ENCODE measurements around the gene MYCN.

DNA sequence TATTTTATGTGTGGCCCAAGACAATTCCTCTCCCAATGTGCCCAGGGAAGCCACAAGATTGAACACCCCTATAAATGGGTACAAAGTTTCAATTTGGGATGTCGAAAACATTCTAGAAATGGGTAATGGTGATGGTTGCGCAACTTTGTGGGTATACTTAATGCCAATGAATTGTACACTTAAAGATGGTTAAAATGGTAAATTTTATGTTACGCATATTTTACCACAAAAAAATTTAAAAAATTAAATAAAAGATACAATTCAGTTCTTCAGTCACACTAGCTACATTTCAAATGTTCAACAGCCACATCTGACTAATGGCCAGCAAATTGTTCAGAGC lies 34.9 kb downstream of the MYCN start:
- TF ChIP-seq, protein P1, sequence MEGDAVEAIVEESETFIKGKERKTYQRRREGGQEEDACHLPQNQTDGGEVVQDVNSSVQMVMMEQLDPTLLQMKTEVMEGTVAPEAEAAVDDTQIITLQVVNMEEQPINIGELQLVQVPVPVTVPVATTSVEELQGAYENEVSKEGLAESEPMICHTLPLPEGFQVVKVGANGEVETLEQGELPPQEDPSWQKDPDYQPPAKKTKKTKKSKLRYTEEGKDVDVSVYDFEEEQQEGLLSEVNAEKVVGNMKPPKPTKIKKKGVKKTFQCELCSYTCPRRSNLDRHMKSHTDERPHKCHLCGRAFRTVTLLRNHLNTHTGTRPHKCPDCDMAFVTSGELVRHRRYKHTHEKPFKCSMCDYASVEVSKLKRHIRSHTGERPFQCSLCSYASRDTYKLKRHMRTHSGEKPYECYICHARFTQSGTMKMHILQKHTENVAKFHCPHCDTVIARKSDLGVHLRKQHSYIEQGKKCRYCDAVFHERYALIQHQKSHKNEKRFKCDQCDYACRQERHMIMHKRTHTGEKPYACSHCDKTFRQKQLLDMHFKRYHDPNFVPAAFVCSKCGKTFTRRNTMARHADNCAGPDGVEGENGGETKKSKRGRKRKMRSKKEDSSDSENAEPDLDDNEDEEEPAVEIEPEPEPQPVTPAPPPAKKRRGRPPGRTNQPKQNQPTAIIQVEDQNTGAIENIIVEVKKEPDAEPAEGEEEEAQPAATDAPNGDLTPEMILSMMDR (conservative IDR thresholded peaks at IDR 0.05; ENCODE audit: low read depth, low read length), result no peak
- TF ChIP-seq EZH2 (IDR thresholded peaks at IDR 0.05; ENCODE audit: low read length, unreplicated experiment), result no peak

Data from PC-3 (cell line).